Endothelial cell (in vitro differentiated cells): ENCODE measurements around the gene ATAD2B. TPM values are rescaled to one million over a fixed set of nuclear protein-coding genes. Genes with fewer than 3 reads are reported as not detected.

Source experiments
- DNase-seq: peaks from one replicate; pipeline ENCODE4 v3.0.0; 2021; ENCODE audit warnings: low spot score
- H3K27ac Mint-ChIP-seq: one replicate; pipeline ENCODE4 v1.8.0; 2021; ENCODE audit warnings: mixed read lengths, inconsistent platforms; ENCODE audit not compliant: unreplicated experiment
- H3K27me3 Mint-ChIP-seq: one replicate; pipeline ENCODE4 v1.8.0; 2021; ENCODE audit warnings: mild to moderate bottlenecking, moderate library complexity, mixed read lengths, inconsistent platforms; ENCODE audit not compliant: unreplicated experiment
- H3K36me3 Mint-ChIP-seq: one replicate; pipeline ENCODE4 v1.8.0; 2021; ENCODE audit warnings: mild to moderate bottlenecking, low read depth, mixed read lengths, inconsistent platforms; ENCODE audit not compliant: unreplicated experiment
- H3K4me1 Mint-ChIP-seq: one replicate; pipeline ENCODE4 v1.8.0; 2021; ENCODE audit warnings: mild to moderate bottlenecking, mixed read lengths, inconsistent platforms; ENCODE audit not compliant: unreplicated experiment
- H3K4me3 Mint-ChIP-seq: one replicate; pipeline ENCODE4 v1.8.0; 2021; ENCODE audit warnings: mild to moderate bottlenecking, mixed read lengths, inconsistent platforms; ENCODE audit not compliant: unreplicated experiment
- H3K9me3 Mint-ChIP-seq: one replicate; pipeline ENCODE4 v1.8.0; 2021; ENCODE audit warnings: mixed read lengths, inconsistent platforms; ENCODE audit not compliant: unreplicated experiment
- CTCF ChIP-seq: fragments of 200-600 bp; sonication (generic); IDR thresholded peaks from one replicate; pipeline ENCODE4 v1.5.0; 2021; ENCODE audit warnings: antibody characterized with exemption; ENCODE audit not compliant: unreplicated experiment
- total RNA-seq: library from RNA; stranded (reverse); fragmentation: NEBNext Ultra II Directional; extraction: Animal tissue kit (Norgen Biotek cat#: 25700); gene quantifications from one replicate; pipeline ENCODE4 v1.2.1, GENCODE V29; 2021; ENCODE audit not compliant: unreplicated experiment

ATAD2B gene
- total RNA-seq, 1 donor from 2014 or later = 23.6 TPM

GRCh38 chr2:23835988-23836387, 90.9 kb downstream of the ATAD2B start:
- DNase-seq = no peak
- H3K9me3 Mint-ChIP-seq = no peaks in the 10 kb centered on the region
- H3K36me3 Mint-ChIP-seq = peaks cover 16% of the 10 kb centered on the region
- no peak for TF ChIP-seq CTCF
- peaks cover 6% of the 10 kb centered on the region for H3K4me1 Mint-ChIP-seq
- H3K4me3 Mint-ChIP-seq = no peak overlapping the region
- H3K27me3 Mint-ChIP-seq = peaks cover 4% of the 10 kb centered on the region
- no peak overlapping the region for H3K27ac Mint-ChIP-seq

- Mint-ChIP-seq H3K27me3 (peaks cover 4% of the 10 kb centered on the region), H3K9me3 (no peaks in the 10 kb centered on the region), H3K4me3 (peak overlapping the region; percentile 81), H3K27ac (no peak overlapping the region), H3K36me3 (peaks cover 16% of the 10 kb centered on the region), H3K4me1 (peaks cover 6% of the 10 kb centered on the region)
- TF ChIP-seq CTCF = no peak
- DNase-seq = no peak
Observed at GRCh38 chr2:23835423-23835822, 91.5 kb downstream of the ATAD2B start.

- no peak for DNase-seq
- Mint-ChIP-seq H3K4me1 (peaks cover 6% of the 10 kb centered on the region), H3K27ac (no peak overlapping the region), H3K36me3 (no peaks in the 10 kb centered on the region), H3K4me3 (no peak overlapping the region), H3K27me3 (no peaks in the 10 kb centered on the region), H3K9me3 (no peaks in the 10 kb centered on the region)
- TF ChIP-seq CTCF = no peak
Observed at GRCh38 chr2:23828986-23829385, 97.9 kb downstream of the ATAD2B start.

GRCh38 chr2:23828256-23828980, 98.5 kb downstream of the ATAD2B start:
- Mint-ChIP-seq H3K4me1 (peaks cover 6% of the 10 kb centered on the region), H3K27ac (no peak overlapping the region), H3K36me3 (no peaks in the 10 kb centered on the region), H3K4me3 (no peak overlapping the region), H3K9me3 (no peaks in the 10 kb centered on the region), H3K27me3 (no peaks in the 10 kb centered on the region)
- TF ChIP-seq CTCF = no peak
- DNase-seq = no peak

DNA sequence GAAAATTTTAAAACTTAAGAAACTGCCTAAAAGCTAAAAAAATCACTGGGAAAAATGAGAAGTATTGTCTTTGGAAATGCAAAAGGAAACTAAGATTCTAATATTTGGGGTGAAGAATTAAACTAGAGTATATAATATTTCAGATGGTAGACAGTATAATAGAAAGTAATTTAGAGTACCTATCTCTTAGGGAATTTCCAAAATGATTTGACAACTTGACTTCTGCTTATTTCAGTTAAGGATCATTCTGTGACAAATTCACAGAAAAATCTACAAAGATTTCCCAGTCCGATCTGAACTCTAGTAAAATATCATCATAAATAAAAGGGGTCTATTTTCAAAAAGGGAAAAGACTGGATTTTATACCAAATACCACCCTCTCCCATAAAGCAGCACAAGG, 99.6 kb downstream of the ATAD2B start:
- Mint-ChIP-seq H3K9me3 (no peaks in the 10 kb centered on the region), H3K4me3 (no peak overlapping the region), H3K27me3 (no peaks in the 10 kb centered on the region), H3K36me3 (no peaks in the 10 kb centered on the region), H3K27ac (no peak overlapping the region), H3K4me1 (no peaks in the 10 kb centered on the region)
- DNase-seq = no peak
- TF ChIP-seq CTCF = no peak
